MCF 10A (cell line): ENCODE data around the gene LIMS2. TPM values are rescaled to one million over a fixed set of nuclear protein-coding genes. Genes with fewer than 3 reads are reported as not detected.
A peak's percentile ranks its signal among the peaks of the same experiment; 100 is the strongest.

Source experiments
- Bru-seq: library from RNA; stranded (reverse); fragments of 400-500 nt; gene quantifications from one replicate; lab custom pipeline; 2021; lab: Mats Ljungman, UMichigan
- BruChase-seq, 2 experiments: library from RNA; stranded (reverse); fragments of 400-500 nt; gene quantifications; one replicate each; lab custom pipeline; 2021; lab: Mats Ljungman, UMichigan
- BruUV-seq: library from RNA; stranded (reverse); fragments of 400-500 nt; replicated peaks from 2 replicates; lab custom pipeline; 2021; lab: Mats Ljungman, UMichigan
- CTCF ChIA-PET: fragments of 300-600 bp; sonication (Branson Sonifier 250); formaldehyde crosslinking; extraction: SDS; loops from one replicate; lab custom pipeline; 2021; ENCODE audit warnings: antibody characterized with exemption, inconsistent platforms; lab: Yijun Ruan, JAX
- POLR2A ChIA-PET: fragments of 300-600, 350-650 bp; sonication (Branson Sonifier 250); formaldehyde crosslinking; extraction: SDS; loops from one replicate; lab custom pipeline; 2020; ENCODE audit warnings: antibody characterized with exemption, inconsistent platforms; lab: Yijun Ruan, JAX
- DNase-seq: peaks from one replicate; pipeline ENCODE4 v3.0.0-alpha.2; 2018; ENCODE audit not compliant: unreplicated experiment
- H3K27ac Mint-ChIP-seq: one replicate; pipeline ENCODE4 v1.8.0; 2022; ENCODE audit warnings: mild to moderate bottlenecking, low read depth, mixed read lengths; ENCODE audit not compliant: unreplicated experiment
- H3K27me3 Mint-ChIP-seq: one replicate; pipeline ENCODE4 v1.8.0; 2022; ENCODE audit warnings: mixed read lengths; ENCODE audit not compliant: insufficient read depth, unreplicated experiment
- H3K36me3 Mint-ChIP-seq: one replicate; pipeline ENCODE4 v1.8.0; 2022; ENCODE audit warnings: mild to moderate bottlenecking, moderate library complexity, mixed read lengths; ENCODE audit not compliant: insufficient read depth, unreplicated experiment
- H3K4me1 Mint-ChIP-seq: one replicate; pipeline ENCODE4 v1.8.0; 2022; ENCODE audit warnings: mixed read lengths; ENCODE audit not compliant: insufficient read depth, unreplicated experiment
- H3K4me3 Mint-ChIP-seq: one replicate; pipeline ENCODE4 v1.8.0; 2022; ENCODE audit warnings: mild to moderate bottlenecking, moderate library complexity, mixed read lengths; ENCODE audit not compliant: unreplicated experiment
- H3K9me3 Mint-ChIP-seq: one replicate; pipeline ENCODE4 v1.8.0; 2022; ENCODE audit warnings: mixed read lengths; ENCODE audit not compliant: unreplicated experiment
- CTCF ChIP-seq: fragments of 200-600 bp; IDR thresholded peaks from one replicate; pipeline ENCODE4 v1.8.0; 2022; ENCODE audit warnings: antibody characterized with exemption, mild to moderate bottlenecking; ENCODE audit not compliant: unreplicated experiment
- intact Hi-C: fragments of 100-400 bp; cut with micrococcal nuclease; formaldehyde crosslinking; loops from 2 replicates; pipeline ENCODE4 v1.14.1; 2022
- long read RNA-seq: library from polyadenylated mRNA; stranded (forward); transcript quantifications from one replicate; pipeline ENCODE4 v2.0.0, GENCODE V29; 2022
- total RNA-seq: library from RNA; stranded (reverse); gene quantifications from 2 replicates; pipeline ENCODE4 v1.2.3, GENCODE V29; 2022

The LIMS2 gene, protein sequence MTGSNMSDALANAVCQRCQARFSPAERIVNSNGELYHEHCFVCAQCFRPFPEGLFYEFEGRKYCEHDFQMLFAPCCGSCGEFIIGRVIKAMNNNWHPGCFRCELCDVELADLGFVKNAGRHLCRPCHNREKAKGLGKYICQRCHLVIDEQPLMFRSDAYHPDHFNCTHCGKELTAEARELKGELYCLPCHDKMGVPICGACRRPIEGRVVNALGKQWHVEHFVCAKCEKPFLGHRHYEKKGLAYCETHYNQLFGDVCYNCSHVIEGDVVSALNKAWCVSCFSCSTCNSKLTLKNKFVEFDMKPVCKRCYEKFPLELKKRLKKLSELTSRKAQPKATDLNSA
- total RNA-seq (not detected in 2 replicates), Bru-seq, nascent RNA (percentile 4 among the genes with signal in this experiment), BruChase-seq, experiment 1, labeled RNA remaining after a 6-hour chase (percentile 28 among the genes with signal in this experiment), BruChase-seq, experiment 2, labeled RNA remaining after a 2-hour chase (percentile 13 among the genes with signal in this experiment)
- long read RNA-seq = 0 reads

GRCh38 chr2:127675331-127676261 is at the start of gene LIMS2:
TSS of gene LIMS2 (minus strand) at chr2:127675530. CDS start at chr2:127675024, 506 bp downstream.
- H3K9me3 Mint-ChIP-seq = no peaks in the 10 kb centered on the region
- TF ChIP-seq CTCF = no peak
- ChIA-PET POLR2A (interaction anchor here (0.6 to 0.7 kb wide), 3 partner anchors 27 to 101 kb away, joined by 3 read pairs; no protein-coding TSS in a partner anchor), CTCF (interaction anchor here (0.5 to 1.8 kb wide), 4 partner anchors 17 to 302 kb away, joined by 3 to 12 read pairs (median 3); no protein-coding TSS in a partner anchor)
- no peak within 1 kb of the TSS for H3K27ac Mint-ChIP-seq
- peak within 1 kb of the TSS; percentile 49 for H3K4me3 Mint-ChIP-seq
- no peak for DNase-seq
- no TSS peak for BruUV-seq
- intact Hi-C loops = no loop called here
- H3K36me3 Mint-ChIP-seq = no peaks in the 10 kb centered on the region
- H3K4me1 Mint-ChIP-seq = no peaks in the 10 kb centered on the region
- H3K27me3 Mint-ChIP-seq = peaks cover 48% of the 10 kb centered on the region

DNA sequence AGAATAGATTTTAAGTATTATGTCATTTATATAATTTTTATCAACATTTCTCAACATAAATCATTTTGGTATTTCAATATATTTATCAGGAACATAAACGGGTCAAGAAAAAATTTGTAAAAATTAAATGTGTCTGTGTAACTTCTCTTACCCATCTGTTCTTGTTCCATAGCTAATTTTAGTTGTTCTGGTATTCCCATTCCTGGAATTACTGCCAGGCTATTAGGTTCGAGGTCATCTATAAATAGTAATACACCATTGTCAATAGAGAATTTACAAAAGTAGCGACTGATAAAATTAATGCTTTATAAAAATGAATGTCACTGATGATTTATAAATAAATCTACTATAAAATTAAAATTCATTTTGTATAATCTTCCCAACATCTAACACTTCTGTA is 47.5 kb upstream of the LIMS2 start:
- intact Hi-C loops = no loop called here
- Mint-ChIP-seq H3K9me3 (no peaks in the 10 kb centered on the region), H3K4me1 (peaks cover 10% of the 10 kb centered on the region), H3K36me3 (peaks cover 53% of the 10 kb centered on the region), H3K27ac (peak overlapping the region; percentile 82), H3K4me3 (no peak overlapping the region), H3K27me3 (no peaks in the 10 kb centered on the region)
- CTCF ChIA-PET = no interaction called here
- POLR2A ChIA-PET = interaction anchor here (0.7 to 1.9 kb wide), 2 partner anchors 21 to 407 kb away, joined by 4 read pairs; no protein-coding TSS in a partner anchor
- no peak for DNase-seq
- BruUV-seq = no TSS peak
- no peak for TF ChIP-seq CTCF

GRCh38 chr2:127721978-127722355 is 46.6 kb upstream of the LIMS2 start:
- DNase-seq = peak; percentile 54
- no peak for TF ChIP-seq CTCF
- Mint-ChIP-seq H3K4me3 (no peak overlapping the region), H3K9me3 (no peaks in the 10 kb centered on the region), H3K27me3 (no peaks in the 10 kb centered on the region), H3K36me3 (peaks cover 61% of the 10 kb centered on the region), H3K4me1 (peaks cover 10% of the 10 kb centered on the region), H3K27ac (peak overlapping the region; percentile 82)
- intact Hi-C loops = no loop called here
- BruUV-seq = no TSS peak
- POLR2A ChIA-PET = interaction anchor here (1.3 to 2.2 kb wide), 2 partner anchors 8 to 89 kb away, joined by 5 read pairs; partner anchors contain the start of gene WDR33
- CTCF ChIA-PET = interaction anchor here (0.6 kb wide), 1 partner anchor 16 kb away, joined by 3 read pairs; no protein-coding TSS in a partner anchor
